DND-41 (cell line): ENCODE data around the gene DGKE.

Source experiments
- EZH2 ChIP-seq: IDR thresholded peaks from 3 replicates; pipeline ENCODE4 v1.6.1; 2012; ENCODE audit warnings: borderline replicate concordance, low read depth, mild to moderate bottlenecking, moderate library complexity, low read length, inconsistent platforms; ENCODE audit not compliant: severe bottlenecking
- TF ChIP-seq, protein P1 (sequence below): IDR thresholded peaks from 2 replicates; pipeline ENCODE4 v1.5.1; 2012; ENCODE audit warnings: borderline replicate concordance, low read length, moderate library complexity, mild to moderate bottlenecking; ENCODE audit not compliant: poor library complexity, severe bottlenecking; ENCODE audit errors: extremely low read depth

DNA sequence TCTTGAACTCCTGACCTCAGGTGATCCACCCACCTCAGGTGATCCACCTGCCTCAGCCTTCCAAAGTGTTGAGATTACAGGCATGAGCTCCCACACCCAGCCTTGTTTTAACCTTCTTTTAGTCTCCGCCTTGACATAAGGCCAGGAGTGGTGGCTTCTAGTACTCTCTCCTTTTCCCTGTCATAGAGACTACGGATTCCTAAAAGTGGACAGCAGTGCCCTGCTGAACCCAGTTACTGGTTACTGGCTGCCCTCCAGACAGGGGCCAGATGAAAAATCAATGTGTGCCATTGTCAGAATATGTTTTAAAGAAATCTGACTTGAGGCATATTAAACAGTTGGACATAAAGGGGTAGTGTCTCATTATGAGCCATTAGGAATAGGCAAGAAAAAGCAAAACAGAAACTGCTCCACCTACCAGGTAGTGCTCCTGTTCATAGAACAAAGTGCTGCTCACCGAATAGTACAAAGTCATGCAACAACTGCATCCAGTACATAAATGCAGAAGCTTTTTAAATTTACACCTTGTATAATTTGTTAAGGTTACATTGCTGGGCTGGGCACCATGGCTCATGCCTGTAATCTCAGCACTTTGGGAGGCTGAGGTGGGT is 47.8 kb downstream of the DGKE start:
- TF ChIP-seq EZH2, result no peak
- TF ChIP-seq, protein P1, sequence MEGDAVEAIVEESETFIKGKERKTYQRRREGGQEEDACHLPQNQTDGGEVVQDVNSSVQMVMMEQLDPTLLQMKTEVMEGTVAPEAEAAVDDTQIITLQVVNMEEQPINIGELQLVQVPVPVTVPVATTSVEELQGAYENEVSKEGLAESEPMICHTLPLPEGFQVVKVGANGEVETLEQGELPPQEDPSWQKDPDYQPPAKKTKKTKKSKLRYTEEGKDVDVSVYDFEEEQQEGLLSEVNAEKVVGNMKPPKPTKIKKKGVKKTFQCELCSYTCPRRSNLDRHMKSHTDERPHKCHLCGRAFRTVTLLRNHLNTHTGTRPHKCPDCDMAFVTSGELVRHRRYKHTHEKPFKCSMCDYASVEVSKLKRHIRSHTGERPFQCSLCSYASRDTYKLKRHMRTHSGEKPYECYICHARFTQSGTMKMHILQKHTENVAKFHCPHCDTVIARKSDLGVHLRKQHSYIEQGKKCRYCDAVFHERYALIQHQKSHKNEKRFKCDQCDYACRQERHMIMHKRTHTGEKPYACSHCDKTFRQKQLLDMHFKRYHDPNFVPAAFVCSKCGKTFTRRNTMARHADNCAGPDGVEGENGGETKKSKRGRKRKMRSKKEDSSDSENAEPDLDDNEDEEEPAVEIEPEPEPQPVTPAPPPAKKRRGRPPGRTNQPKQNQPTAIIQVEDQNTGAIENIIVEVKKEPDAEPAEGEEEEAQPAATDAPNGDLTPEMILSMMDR, result no peak
